Measurements from ENCODE around the gene TMEM40.
"Not testable (repeated sequence)": the region's sequence is repeated elsewhere in the genome, so short reads cannot be mapped to it uniquely, and the experiment has no call there.

Gene TMEM40

DNA sequence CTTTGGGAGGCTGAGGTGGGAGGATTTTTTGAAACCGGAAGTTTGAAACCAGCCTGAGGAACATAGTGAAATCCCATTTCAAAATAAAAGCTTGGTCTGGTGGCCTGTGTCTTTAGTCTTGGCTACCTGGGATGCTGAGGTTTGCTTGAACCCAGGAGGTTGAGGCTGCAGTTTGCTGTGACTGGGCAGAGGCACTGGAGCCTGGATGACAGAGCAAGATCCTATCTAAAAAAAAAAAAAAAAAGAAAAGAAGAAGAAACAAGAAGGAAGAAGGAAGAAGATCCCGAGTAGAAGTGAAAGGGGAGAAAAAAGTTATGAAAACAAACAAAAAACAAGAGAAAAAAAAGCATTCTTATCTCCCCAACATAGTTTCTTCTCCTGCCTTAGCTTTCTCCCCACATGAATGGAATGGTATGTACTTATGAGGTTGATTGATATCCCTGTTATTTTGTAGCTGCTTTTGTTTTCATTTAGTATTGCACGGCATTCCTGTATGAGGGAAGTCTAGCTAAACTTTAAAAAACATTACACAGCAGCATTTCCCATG lies 42.4 kb downstream of the TMEM40 start:
- no peak for DNase-seq (ENCODE audit: low read depth in 2 of 2)

DNA sequence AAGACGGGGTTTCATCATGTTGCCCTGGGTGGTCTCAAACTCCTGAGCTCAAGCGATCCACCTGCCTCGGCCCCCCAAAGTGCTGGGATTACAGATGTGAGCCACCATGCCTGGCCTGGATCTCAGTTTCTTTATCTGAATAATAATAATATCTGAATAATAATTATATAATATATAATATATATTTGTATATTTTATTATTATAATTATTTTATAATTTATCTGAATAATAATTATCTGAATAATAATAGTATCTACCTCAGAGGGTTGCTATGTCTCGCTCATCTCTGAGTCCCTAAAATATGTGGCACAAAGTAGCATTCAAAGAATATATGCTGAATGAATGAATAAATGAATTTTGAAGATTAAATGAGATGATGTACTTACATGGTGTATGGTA lies 44.8 kb downstream of the TMEM40 start:
- DNase-seq (ENCODE audit: low read depth in 2 of 2): no peak

DNA sequence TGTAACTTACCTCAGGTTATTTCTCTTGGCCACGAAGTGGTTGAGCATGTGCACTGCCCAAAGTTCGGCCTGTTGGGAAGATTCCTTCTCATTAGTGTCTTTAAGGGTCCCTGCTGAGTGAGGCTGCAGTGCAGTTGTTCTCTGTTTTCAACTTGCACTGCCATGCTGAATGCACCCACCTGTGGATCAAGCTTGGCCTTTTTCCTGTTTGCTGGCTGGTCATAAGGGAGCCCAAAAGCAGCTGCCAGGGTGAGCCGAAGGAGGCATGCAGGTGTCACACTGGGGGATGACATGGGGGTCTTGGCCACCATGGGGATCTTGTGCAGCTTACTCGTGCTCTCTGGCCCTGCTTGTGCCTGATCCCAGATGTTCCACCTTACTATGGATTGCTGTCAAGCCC lies 49.0 kb downstream of the TMEM40 start:
- DNase-seq (ENCODE audit: low read depth in 2 of 2): no peak

- DNase-seq (ENCODE audit: low read depth in 2 of 2): no peak
Observed at GRCh38 chr3:12709334-12709733, 49.7 kb downstream of the TMEM40 start.

DNA sequence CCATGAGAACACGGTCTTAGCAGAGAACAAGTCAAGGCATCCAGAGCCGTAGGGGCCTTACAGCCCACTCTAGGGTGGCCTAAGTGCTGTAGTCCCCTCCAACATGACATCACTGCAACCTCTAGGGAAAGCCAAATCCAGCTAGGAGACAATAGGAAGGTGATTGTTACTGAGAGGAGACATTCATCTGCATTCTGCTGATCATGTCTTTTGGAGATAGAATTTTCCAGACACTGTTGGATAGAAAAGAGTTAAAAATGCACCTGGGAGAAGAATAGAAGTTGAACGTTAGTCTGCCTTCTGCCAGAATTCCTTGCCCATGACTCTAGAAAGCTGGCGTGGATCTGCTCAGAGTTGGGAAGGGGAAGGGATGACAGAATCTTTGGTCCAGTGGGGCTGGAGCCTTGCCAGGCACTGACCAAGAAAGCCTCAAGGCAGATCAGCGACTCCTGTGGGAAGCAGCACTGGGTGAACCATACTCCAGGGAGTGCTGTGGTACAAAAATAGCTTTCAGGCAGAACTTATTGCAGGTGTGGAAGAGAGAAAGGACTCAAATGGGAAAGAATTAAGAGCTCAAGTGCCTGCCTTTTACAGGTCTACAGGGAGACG lies 50.4 kb downstream of the TMEM40 start:
- no peak for DNase-seq (ENCODE audit: low read depth in 2 of 2)

DNA sequence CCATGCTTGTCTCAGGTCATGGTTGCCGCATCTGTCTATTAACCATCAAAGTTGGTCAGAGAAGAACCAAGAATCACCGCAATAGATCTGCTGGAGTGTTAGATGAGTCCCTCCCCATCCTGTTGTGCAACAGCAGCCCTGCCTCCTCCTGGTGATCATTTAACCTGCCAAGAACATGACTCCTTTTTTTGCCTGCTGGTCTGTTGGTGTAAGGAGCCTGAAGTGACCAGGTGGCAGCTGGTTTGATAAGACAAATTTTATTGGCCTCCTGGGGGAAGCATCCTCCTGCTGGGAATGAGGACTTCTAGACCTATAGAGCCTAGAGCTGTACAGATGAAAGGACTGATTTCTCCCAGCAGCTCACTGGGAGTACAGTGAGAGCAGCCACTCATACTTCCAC lies 51.6 kb downstream of the TMEM40 start:
- DNase-seq (ENCODE audit: low read depth in 2 of 2): no peak

- peak; percentile 43 to 45 for DNase-seq (ENCODE audit: low read depth in 2 of 2)
Observed at GRCh38 chr3:12706504-12707253, 52.4 kb downstream of the TMEM40 start.

DNA sequence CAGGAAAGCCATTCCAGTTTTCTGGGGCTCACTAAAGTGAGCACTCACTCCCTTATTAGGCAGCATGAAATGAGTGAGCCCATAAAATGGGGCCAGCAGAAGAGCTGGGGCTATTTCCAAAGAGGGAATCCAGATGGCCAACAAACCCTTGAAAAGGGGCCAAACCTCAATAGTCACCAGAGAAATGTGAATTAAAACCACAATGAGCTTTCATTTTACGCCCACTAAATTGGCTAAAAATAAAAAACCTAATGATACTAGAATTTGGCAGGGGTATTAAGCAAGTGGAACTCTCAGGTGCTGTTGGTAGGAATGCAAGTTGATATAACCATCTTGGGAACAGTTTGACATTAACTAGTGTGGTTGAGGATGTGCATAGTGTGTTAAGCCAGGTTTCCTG lies 53.1 kb downstream of the TMEM40 start:
- no peak for DNase-seq (ENCODE audit: low read depth in 2 of 2)

DNA sequence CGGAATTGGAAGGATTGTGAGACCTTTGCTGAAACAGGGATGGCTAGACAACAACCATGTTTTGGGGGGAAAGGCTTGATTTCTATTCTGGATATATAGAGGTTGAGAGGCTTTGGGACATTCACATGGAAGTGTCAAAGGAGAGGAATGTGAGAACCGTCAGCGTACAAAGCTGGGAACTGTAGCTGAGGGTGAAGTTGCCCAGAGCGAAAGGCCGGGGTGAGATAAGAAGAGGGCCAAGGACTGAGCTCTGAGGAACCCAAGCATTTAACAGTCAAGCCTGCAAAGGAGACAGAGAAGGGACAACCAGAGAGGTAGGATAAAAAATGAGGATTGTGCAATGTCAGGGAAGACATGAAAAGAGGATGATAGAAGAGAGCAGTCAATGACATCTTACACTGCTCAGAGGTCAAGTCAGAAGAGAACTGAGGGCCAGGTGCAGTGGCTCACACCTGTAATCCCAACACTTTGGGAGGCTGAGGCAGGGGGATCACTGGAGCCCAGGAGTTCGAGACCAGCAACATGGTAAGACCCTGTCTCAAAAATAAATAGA lies 53.6 kb downstream of the TMEM40 start:
- DNase-seq (ENCODE audit: low read depth in 2 of 2): no peak

GRCh38 chr3:12702501-12702900 lies 56.6 kb downstream of the TMEM40 start:
- DNase-seq (ENCODE audit: low read depth in 2 of 2): no peak

GRCh38 chr3:12701601-12702000 lies 57.5 kb downstream of the TMEM40 start:
- not testable (repeated sequence) for DNase-seq (ENCODE audit: low read depth in 2 of 2)

- no peak for DNase-seq (ENCODE audit: low read depth in 2 of 2)
Observed at GRCh38 chr3:12700800-12701199, 58.3 kb downstream of the TMEM40 start.

DNA sequence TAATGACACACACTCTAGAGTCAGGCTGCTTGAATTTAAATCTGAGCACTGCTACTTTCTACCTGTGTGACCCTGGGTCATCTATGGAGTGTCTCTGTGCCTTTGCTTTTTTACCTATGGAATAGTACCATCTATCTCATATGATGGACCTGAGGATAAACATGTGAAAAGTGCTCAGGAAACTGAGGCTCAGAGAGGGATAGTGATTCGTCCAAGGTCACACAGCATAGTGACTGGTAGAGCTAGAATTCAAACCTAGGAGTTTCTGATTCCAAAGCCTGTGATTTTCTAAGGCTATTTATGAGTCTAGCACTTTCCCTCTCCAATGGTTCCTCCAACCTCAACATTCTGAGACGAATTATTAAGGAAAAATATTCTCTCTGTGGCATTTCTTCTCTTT lies 63.1 kb downstream of the TMEM40 start:
- DNase-seq (ENCODE audit: low read depth in 2 of 2): no peak

GRCh38 chr3:12695112-12695511 lies 63.9 kb downstream of the TMEM40 start:
- no peak for DNase-seq (ENCODE audit: low read depth in 2 of 2)

GRCh38 chr3:12692444-12692843 lies 66.6 kb downstream of the TMEM40 start:
- DNase-seq (ENCODE audit: low read depth in 2 of 2): no peak

DNA sequence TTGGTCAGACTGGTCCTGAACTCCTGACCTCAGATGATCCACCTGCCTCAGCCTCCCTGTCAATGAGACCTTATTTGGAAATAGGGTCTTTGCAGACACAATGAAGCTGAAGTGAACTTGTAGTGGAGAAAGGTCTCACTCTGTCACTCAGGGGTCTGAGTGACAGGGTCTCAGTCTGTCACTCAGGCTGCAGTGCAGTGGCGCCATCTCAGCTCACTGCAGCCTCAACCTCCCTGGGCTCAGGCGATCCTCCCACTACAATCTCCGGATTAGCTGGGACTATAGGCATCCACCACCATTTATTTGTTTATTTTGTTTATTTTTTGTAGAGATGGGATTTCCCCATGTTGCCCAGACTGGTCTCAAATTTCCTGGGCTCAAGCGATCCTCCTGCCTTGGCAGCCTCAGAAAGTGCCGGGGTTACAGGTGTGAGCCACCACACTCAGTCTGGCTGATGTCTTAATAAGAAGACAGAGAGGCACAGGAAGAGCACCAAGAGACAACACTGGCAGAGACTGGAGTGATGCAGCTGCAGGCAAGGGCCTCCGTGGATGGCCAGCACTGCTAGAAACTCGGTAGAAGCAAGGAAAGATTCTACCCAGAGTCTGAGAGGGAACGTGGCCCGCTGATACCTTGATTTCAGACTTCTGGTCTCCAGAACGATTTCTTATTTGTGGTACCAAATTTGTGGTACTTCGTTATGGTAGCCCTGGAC lies 68.9 kb downstream of the TMEM40 start:
- DNase-seq (ENCODE audit: low read depth in 2 of 2): no peak

- no peak for DNase-seq (ENCODE audit: low read depth in 2 of 2)
Observed at GRCh38 chr3:12687948-12688347, 71.1 kb downstream of the TMEM40 start.

GRCh38 chr3:12686096-12686495 lies 73.0 kb downstream of the TMEM40 start:
- DNase-seq (ENCODE audit: low read depth in 2 of 2): no peak
